SK-N-SH (cell line): ENCODE measurements around the gene SND1. TPM values are rescaled to one million over a fixed set of nuclear protein-coding genes. Genes with fewer than 3 reads are reported as not detected.

Experiments
- CTCF ChIA-PET: fragments of 300-600, 350-600 bp; formaldehyde crosslinking; extraction: SDS; loops from one replicate; lab custom pipeline; 2021; lab: Yijun Ruan, JAX
- POLR2A ChIA-PET: fragments of 350-600 bp; sonication (Branson Sonifier 250); formaldehyde crosslinking; extraction: SDS; loops from one replicate; lab custom pipeline; 2020; ENCODE audit warnings: antibody characterized with exemption, inconsistent platforms; lab: Yijun Ruan, JAX
- DNase-seq: peaks from one replicate; pipeline ENCODE4 v3.0.0; 2012
- H2AFZ ChIP-seq: fragments of 200-600 bp; sonication (generic); 2 replicates; pipeline ENCODE4 v1.8.1; 2016; ENCODE audit warnings: antibody characterized with exemption, mild to moderate bottlenecking, low read depth
- H3F3A ChIP-seq: fragments of 200-600 bp; sonication (generic); replicated peaks from 2 replicates; pipeline ENCODE3; 2016; ENCODE audit warnings: antibody characterized with exemption, mild to moderate bottlenecking; ENCODE audit not compliant: insufficient read depth
- H3K27ac ChIP-seq, 2 experiments: fragments of 200-500 bp in 1 of 2; fragments of 200-600 bp in 1 of 2; sonication (Bioruptor generic) in 1 of 2; sonication (generic), shearing (Covaris generic) in 1 of 2; 2 replicates each; pipeline versions ENCODE4 v1.5.1 to v1.6.1; 2014 to 2016; ENCODE audit warnings: low read depth in 2 of 2, inconsistent platforms in 1 of 2, low read length in 1 of 2, mild to moderate bottlenecking in 1 of 2, mixed read lengths in 1 of 2
- H3K27me3 ChIP-seq: fragments of 200-600 bp; sonication (generic), shearing (Covaris generic); 2 replicates; pipeline ENCODE4 v1.6.1; 2016; ENCODE audit warnings: mixed run types; ENCODE audit not compliant: insufficient read depth
- H3K36me3 ChIP-seq, 2 experiments: fragments of 200-500 bp in 1 of 2; fragments of 200-600 bp in 1 of 2; sonication (Bioruptor generic) in 1 of 2; sonication (generic) in 1 of 2; replicated peaks in 1 of 2; 2 replicates each; pipeline versions ENCODE3 to v1.5.1; 2014 to 2016; ENCODE audit warnings: low read length in 1 of 2, mild to moderate bottlenecking in 1 of 2; ENCODE audit not compliant: insufficient read depth in 2 of 2, control insufficient read depth in 1 of 2
- H3K4me1 ChIP-seq, 2 experiments: fragments of 200-500 bp in 1 of 2; fragments of 200-600 bp in 1 of 2; sonication (Bioruptor generic) in 1 of 2; sonication (generic), shearing (Covaris generic) in 1 of 2; 2 replicates each; pipeline versions ENCODE4 v1.5.1 to v1.6.1; 2014 to 2016; ENCODE audit warnings: low read depth in 1 of 2, low read length in 1 of 2, mixed run types in 1 of 2; ENCODE audit not compliant: insufficient read depth in 2 of 2, control insufficient read depth in 1 of 2
- H3K4me2 ChIP-seq: fragments of 200-600 bp; sonication (generic), shearing (Covaris generic); 2 replicates; pipeline ENCODE4 v1.6.1; 2017; ENCODE audit warnings: mixed run types
- H3K4me3 ChIP-seq, 2 experiments: fragments of 200-500 bp in 1 of 2; fragments of 200-600 bp in 1 of 2; sonication (Bioruptor generic) in 1 of 2; sonication (generic), shearing (Covaris generic) in 1 of 2; 2 replicates each; pipeline versions ENCODE4 v1.5.1 to v1.8.1; 2014 to 2016; ENCODE audit warnings: low read depth in 2 of 2, inconsistent platforms in 1 of 2, low read length in 1 of 2, mild to moderate bottlenecking in 1 of 2, mixed read lengths in 1 of 2, moderate library complexity in 1 of 2
- H3K79me2 ChIP-seq: fragments of 200-600 bp; sonication (generic); 2 replicates; pipeline ENCODE4 v1.8.1; 2017; ENCODE audit warnings: mild to moderate bottlenecking; ENCODE audit not compliant: insufficient read depth
- H3K9ac ChIP-seq: fragments of 200-600 bp; sonication (generic); 2 replicates; pipeline ENCODE4 v1.6.1; 2017; ENCODE audit warnings: mixed run types
- H3K9me2 ChIP-seq: fragments of 200-600 bp; sonication (generic); 2 replicates; pipeline ENCODE4 v1.6.1; 2017; ENCODE audit warnings: mixed run types
- H3K9me3 ChIP-seq: fragments of 200-600 bp; sonication (generic); 2 replicates; pipeline ENCODE4 v1.6.1; 2017; ENCODE audit warnings: mixed run types, mild to moderate bottlenecking, moderate library complexity
- H4K20me1 ChIP-seq: fragments of 200-600 bp; sonication (generic); 2 replicates; pipeline ENCODE4 v1.6.1; 2017; ENCODE audit warnings: mild to moderate bottlenecking, mixed run types; ENCODE audit not compliant: insufficient read depth
- CHD2 ChIP-seq: fragments of 150-350 bp; IDR thresholded peaks from 2 replicates; pipeline ENCODE4 v1.6.1; 2018; ENCODE audit warnings: low read length; ENCODE audit not compliant: partially characterized antibody
- ELF1 ChIP-seq: IDR thresholded peaks from 2 replicates; pipeline ENCODE4 v1.4.0; 2012
- FOSL2 ChIP-seq: IDR thresholded peaks from 2 replicates; pipeline ENCODE4 v1.4.0; 2012; ENCODE audit warnings: low read depth, mild to moderate bottlenecking, moderate library complexity, borderline replicate concordance
- FOXJ3 ChIP-seq: sonication (generic); formaldehyde crosslinking; IDR thresholded peaks from 2 replicates; pipeline ENCODE4 v1.5.1; 2020; ENCODE audit warnings: mild to moderate bottlenecking, missing genetic modification reagents
- FOXM1 ChIP-seq: IDR thresholded peaks from 2 replicates; pipeline ENCODE4 v1.4.0; 2012; ENCODE audit warnings: low read depth, mild to moderate bottlenecking
- GABPA ChIP-seq: IDR thresholded peaks from 2 replicates; pipeline ENCODE4 v1.4.0; 2012; ENCODE audit warnings: low read depth, mild to moderate bottlenecking
- GATA2 ChIP-seq: sonication (generic); formaldehyde crosslinking; IDR thresholded peaks from 2 replicates; pipeline ENCODE4 v1.5.0; 2020; ENCODE audit warnings: mild to moderate bottlenecking, missing genetic modification reagents
- JUND ChIP-seq: IDR thresholded peaks from 2 replicates; pipeline ENCODE4 v1.4.0; 2012
- MXI1 ChIP-seq: IDR thresholded peaks from 2 replicates; pipeline ENCODE4 v1.6.1; 2012; ENCODE audit warnings: mild to moderate bottlenecking, low read depth, low read length, improper control_type of control experiment
- NRF1 ChIP-seq: IDR thresholded peaks from 2 replicates; pipeline ENCODE4 v1.6.1; 2012; ENCODE audit warnings: low read depth, mild to moderate bottlenecking, low read length
- POLR2AphosphoS5 ChIP-seq: IDR thresholded peaks from 2 replicates; pipeline ENCODE4 v1.6.1; 2012; ENCODE audit warnings: low read depth, low read length
- RAD21 ChIP-seq: IDR thresholded peaks from 2 replicates; pipeline ENCODE4 v1.6.1; 2012; ENCODE audit warnings: mild to moderate bottlenecking, low read length
- RCOR1 ChIP-seq: fragments of 150-350 bp; IDR thresholded peaks from 2 replicates; pipeline ENCODE4 v1.6.1; 2017; ENCODE audit warnings: antibody characterized with exemption, low read length
- RFX5 ChIP-seq: IDR thresholded peaks from 2 replicates; pipeline ENCODE4 v1.6.1; 2012; ENCODE audit warnings: mild to moderate bottlenecking, improper control_type of control experiment, low read length
- RXRA ChIP-seq: IDR thresholded peaks from 2 replicates; pipeline ENCODE4 v1.4.0; 2012; ENCODE audit warnings: low read depth, mild to moderate bottlenecking, borderline replicate concordance
- SIN3A ChIP-seq: IDR thresholded peaks from 2 replicates; pipeline ENCODE4 v1.6.1; 2012; ENCODE audit warnings: low read depth, mild to moderate bottlenecking, low read length, moderate library complexity, borderline replicate concordance
- SMC3 ChIP-seq: IDR thresholded peaks from 2 replicates; pipeline ENCODE4 v1.6.1; 2012; ENCODE audit warnings: low read depth, low read length, improper control_type of control experiment
- TCF12 ChIP-seq: IDR thresholded peaks from 2 replicates; pipeline ENCODE4 v1.4.0; 2012
- TEAD4 ChIP-seq: IDR thresholded peaks from 2 replicates; pipeline ENCODE4 v1.4.0; 2012; ENCODE audit warnings: mild to moderate bottlenecking, borderline replicate concordance; ENCODE audit not compliant: insufficient read depth
- YY1 ChIP-seq: IDR thresholded peaks from 2 replicates; pipeline ENCODE4 v1.4.0; 2012; ENCODE audit warnings: low read depth, mild to moderate bottlenecking
- WGBS: methylation state at CpG from one replicate; pipeline ENCODE4 v1.1.6; 2017; ENCODE audit warnings: low lambda C conversion rate; 5-methylcytosine and 5-hydroxymethylcytosine counted together
- polyA plus RNA-seq, 3 experiments: library from polyadenylated mRNA; depleted of rRNA; stranded (reverse); fragments of >200 nt; gene quantifications; 2 replicates each; pipeline ENCODE4 v1.2.3, GENCODE V29; 2012
- TF ChIP-seq, protein P1 (sequence below): IDR thresholded peaks from 2 replicates; pipeline ENCODE4 v1.4.0; 2012; ENCODE audit warnings: low read depth
- TF ChIP-seq, protein P2 (sequence below): IDR thresholded peaks from 2 replicates; pipeline ENCODE4 v1.4.0; 2012; ENCODE audit warnings: low read depth, borderline replicate concordance
- TF ChIP-seq, protein P3 (sequence below): fragments of 150-350 bp; IDR thresholded peaks from 2 replicates; pipeline ENCODE4 v1.6.1; 2016; ENCODE audit warnings: mild to moderate bottlenecking, low read depth, low read length
- TF ChIP-seq, protein P4 (sequence below): fragments of 150-350 bp; IDR thresholded peaks from 2 replicates; pipeline ENCODE4 v1.6.1; 2017; ENCODE audit warnings: antibody characterized with exemption, low read length, low read depth, borderline replicate concordance
- TF ChIP-seq, protein P5 (sequence below): IDR thresholded peaks from 2 replicates; pipeline ENCODE4 v1.4.0; 2012; ENCODE audit warnings: low read depth, borderline replicate concordance
- TF ChIP-seq, protein P6 (sequence below): fragments of 200-600 bp; sonication (generic); IDR thresholded peaks from 2 replicates; pipeline ENCODE4 v1.6.1; 2017; ENCODE audit warnings: antibody characterized with exemption, mild to moderate bottlenecking, moderate library complexity

Gene SND1
- polyA plus RNA-seq, 1 of the 3 experiments (the other 2 are of a cell fraction) = 165 TPM

DNA sequence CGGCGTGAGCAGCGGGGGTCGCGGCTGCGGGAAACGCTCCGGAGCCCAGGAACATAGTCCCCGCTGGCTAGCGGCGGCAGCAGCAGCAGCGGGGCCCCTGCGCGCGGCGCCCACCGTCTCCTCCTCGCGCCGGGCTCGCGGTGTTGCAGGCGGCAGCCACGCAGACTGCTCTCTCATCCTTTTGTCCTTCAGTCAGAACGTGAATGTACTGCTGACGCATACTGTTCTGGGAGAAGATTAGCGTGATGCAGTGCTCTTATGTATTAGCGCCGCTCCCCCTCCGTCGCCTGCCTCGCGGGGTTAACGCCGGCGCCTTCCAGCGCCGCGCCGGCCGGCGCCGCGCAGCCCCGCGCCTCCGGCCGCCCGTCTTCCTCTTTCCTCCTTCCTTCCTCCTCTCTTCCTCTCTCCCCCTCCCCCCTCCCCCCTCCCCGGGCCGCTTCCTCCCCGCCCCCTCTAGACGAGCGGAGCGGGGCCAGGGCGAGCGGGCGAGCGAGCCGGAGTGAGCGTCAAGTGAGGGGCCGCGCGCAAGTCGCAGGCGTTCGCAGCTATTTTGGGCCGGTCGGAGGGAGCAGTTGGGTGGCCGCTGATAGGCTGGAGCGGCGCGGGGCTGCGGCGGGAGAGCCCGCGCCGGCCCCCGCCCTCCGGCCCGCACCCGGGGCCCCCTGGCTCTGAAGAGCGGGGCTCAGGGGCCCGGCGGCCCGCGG lies 380.1 kb downstream of the SND1 start:
- ChIA-PET CTCF (interaction anchor here (1.0 to 8.7 kb wide), 12 partner anchors 8 to 323 kb away, joined by 3 to 165 read pairs (median 8); no protein-coding TSS in a partner anchor), POLR2A (interaction anchor here (0.9 kb wide), 1 partner anchor 8 kb away, joined by 3 read pairs; no protein-coding TSS in a partner anchor)
- H3K79me2 ChIP-seq = peaks cover 9% of the 10 kb centered on the region; the same call in 1 of the 2 replicates
- H4K20me1 ChIP-seq = peaks cover 78% of the 10 kb centered on the region
- peak; percentile 92 for DNase-seq
- H3K9me3 ChIP-seq = no peaks in the 10 kb centered on the region
- peak overlapping the region; percentile 55 to 62 for H3K4me3 ChIP-seq
- peak overlapping the region in 1 of 2 experiments; percentile 51; a peak in 2 of 4 replicates for H3K27ac ChIP-seq
- no peaks in the 10 kb centered on the region for H3K9me2 ChIP-seq
- H3K27me3 ChIP-seq = no peaks in the 10 kb centered on the region
- peaks cover 0 to 15% of the 10 kb centered on the region in 2 experiments for H3K36me3 ChIP-seq
- H3F3A ChIP-seq = no peaks in the 10 kb centered on the region
- no peak overlapping the region for H2AFZ ChIP-seq
- no peak overlapping the region for H3K9ac ChIP-seq
- H3K4me1 ChIP-seq = peaks cover 0 to 19% of the 10 kb centered on the region in 2 experiments; a peak in 2 of 4 replicates
- 14% methylated on average over 47 of the region's 87 CpGs for WGBS
- peak overlapping the region; percentile 80; the same call in 1 of the 2 replicates for H3K4me2 ChIP-seq
- no peak for TF ChIP-seq GABPA
- TF ChIP-seq, protein P1, sequence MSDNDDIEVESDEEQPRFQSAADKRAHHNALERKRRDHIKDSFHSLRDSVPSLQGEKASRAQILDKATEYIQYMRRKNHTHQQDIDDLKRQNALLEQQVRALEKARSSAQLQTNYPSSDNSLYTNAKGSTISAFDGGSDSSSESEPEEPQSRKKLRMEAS = peak; percentile 43; the same call in 1 of the 2 replicates
- no peak for TF ChIP-seq FOXM1
- TF ChIP-seq RCOR1 = peak; percentile 33; the same call in 1 of the 2 replicates
- TF ChIP-seq JUND = no peak
- no peak for TF ChIP-seq YY1
- TF ChIP-seq MXI1 = peak; percentile 59; the same call in 1 of the 2 replicates
- TF ChIP-seq FOXJ3 (CRISPR knock-in tag) = no peak
- peak; percentile 43 for TF ChIP-seq RAD21
- no peak for TF ChIP-seq TCF12
- no peak for TF ChIP-seq RXRA
- TF ChIP-seq, protein P2, sequence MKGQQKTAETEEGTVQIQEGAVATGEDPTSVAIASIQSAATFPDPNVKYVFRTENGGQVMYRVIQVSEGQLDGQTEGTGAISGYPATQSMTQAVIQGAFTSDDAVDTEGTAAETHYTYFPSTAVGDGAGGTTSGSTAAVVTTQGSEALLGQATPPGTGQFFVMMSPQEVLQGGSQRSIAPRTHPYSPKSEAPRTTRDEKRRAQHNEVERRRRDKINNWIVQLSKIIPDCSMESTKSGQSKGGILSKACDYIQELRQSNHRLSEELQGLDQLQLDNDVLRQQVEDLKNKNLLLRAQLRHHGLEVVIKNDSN = no peak
- peak; percentile 25; the same call in 1 of the 2 replicates for TF ChIP-seq FOSL2
- TF ChIP-seq NRF1 = peak; percentile 25
- TF ChIP-seq, protein P3, sequence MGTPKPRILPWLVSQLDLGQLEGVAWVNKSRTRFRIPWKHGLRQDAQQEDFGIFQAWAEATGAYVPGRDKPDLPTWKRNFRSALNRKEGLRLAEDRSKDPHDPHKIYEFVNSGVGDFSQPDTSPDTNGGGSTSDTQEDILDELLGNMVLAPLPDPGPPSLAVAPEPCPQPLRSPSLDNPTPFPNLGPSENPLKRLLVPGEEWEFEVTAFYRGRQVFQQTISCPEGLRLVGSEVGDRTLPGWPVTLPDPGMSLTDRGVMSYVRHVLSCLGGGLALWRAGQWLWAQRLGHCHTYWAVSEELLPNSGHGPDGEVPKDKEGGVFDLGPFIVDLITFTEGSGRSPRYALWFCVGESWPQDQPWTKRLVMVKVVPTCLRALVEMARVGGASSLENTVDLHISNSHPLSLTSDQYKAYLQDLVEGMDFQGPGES = no peak
- no peak for TF ChIP-seq TEAD4
- no peak for TF ChIP-seq ELF1
- TF ChIP-seq, protein P4, sequence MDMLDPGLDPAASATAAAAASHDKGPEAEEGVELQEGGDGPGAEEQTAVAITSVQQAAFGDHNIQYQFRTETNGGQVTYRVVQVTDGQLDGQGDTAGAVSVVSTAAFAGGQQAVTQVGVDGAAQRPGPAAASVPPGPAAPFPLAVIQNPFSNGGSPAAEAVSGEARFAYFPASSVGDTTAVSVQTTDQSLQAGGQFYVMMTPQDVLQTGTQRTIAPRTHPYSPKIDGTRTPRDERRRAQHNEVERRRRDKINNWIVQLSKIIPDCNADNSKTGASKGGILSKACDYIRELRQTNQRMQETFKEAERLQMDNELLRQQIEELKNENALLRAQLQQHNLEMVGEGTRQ = no peak
- peak; percentile 17; the same call in 1 of the 2 replicates for TF ChIP-seq SMC3
- no peak for TF ChIP-seq RFX5
- no peak; the same call in 1 of the 2 replicates for TF ChIP-seq SIN3A
- no peak for TF ChIP-seq GATA2
- TF ChIP-seq, protein P5, sequence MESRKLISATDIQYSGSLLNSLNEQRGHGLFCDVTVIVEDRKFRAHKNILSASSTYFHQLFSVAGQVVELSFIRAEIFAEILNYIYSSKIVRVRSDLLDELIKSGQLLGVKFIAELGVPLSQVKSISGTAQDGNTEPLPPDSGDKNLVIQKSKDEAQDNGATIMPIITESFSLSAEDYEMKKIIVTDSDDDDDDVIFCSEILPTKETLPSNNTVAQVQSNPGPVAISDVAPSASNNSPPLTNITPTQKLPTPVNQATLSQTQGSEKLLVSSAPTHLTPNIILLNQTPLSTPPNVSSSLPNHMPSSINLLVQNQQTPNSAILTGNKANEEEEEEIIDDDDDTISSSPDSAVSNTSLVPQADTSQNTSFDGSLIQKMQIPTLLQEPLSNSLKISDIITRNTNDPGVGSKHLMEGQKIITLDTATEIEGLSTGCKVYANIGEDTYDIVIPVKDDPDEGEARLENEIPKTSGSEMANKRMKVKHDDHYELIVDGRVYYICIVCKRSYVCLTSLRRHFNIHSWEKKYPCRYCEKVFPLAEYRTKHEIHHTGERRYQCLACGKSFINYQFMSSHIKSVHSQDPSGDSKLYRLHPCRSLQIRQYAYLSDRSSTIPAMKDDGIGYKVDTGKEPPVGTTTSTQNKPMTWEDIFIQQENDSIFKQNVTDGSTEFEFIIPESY = no peak
- no peak for TF ChIP-seq CHD2
- no peak for TF ChIP-seq POLR2AphosphoS5
- TF ChIP-seq, protein P6, sequence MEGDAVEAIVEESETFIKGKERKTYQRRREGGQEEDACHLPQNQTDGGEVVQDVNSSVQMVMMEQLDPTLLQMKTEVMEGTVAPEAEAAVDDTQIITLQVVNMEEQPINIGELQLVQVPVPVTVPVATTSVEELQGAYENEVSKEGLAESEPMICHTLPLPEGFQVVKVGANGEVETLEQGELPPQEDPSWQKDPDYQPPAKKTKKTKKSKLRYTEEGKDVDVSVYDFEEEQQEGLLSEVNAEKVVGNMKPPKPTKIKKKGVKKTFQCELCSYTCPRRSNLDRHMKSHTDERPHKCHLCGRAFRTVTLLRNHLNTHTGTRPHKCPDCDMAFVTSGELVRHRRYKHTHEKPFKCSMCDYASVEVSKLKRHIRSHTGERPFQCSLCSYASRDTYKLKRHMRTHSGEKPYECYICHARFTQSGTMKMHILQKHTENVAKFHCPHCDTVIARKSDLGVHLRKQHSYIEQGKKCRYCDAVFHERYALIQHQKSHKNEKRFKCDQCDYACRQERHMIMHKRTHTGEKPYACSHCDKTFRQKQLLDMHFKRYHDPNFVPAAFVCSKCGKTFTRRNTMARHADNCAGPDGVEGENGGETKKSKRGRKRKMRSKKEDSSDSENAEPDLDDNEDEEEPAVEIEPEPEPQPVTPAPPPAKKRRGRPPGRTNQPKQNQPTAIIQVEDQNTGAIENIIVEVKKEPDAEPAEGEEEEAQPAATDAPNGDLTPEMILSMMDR = peak; percentile 44
